ENCODE data around the gene IBA57. TPM values are rescaled to one million over a fixed set of nuclear protein-coding genes. Genes with fewer than 3 reads are reported as not detected.
"Not testable (repeated sequence)": the region's sequence is repeated elsewhere in the genome, so short reads cannot be mapped to it uniquely, and the experiment has no call there.

The IBA57 gene
- polyA plus RNA-seq, 1 donor = 9.2 TPM

- Histone ChIP-seq H3K36me3 (ENCODE audit: control insufficient read depth, insufficient read depth, low read length) (peaks cover 27% of the 10 kb centered on the region), H3K27me3 (ENCODE audit: control insufficient read depth, insufficient read depth, low read length) (peaks cover 4% of the 10 kb centered on the region), H3K4me3 (ENCODE audit: low read length) (no peak overlapping the region), H3K9me3 (ENCODE audit: control insufficient read depth, low read depth, low read length) (peaks cover 8% of the 10 kb centered on the region), H3K27ac (ENCODE audit: low read length) (no peak overlapping the region), H3K4me1 (ENCODE audit: control insufficient read depth, insufficient read depth, low read length) (peaks cover 3% of the 10 kb centered on the region)
- DNase-seq = no peak
- no CpG with 5 or more reads among the region's 23 CpGs for WGBS (ENCODE audit: insufficient coverage, low lambda C conversion rate)
These were observed 49.5 kb downstream of the IBA57 start for GRCh38 chr1:228214921-228215662.

GRCh38 chr1:228215663-228216116, 50.1 kb downstream of the IBA57 start:
- peaks cover 3% of the 10 kb centered on the region for H3K4me1 ChIP-seq (ENCODE audit: control insufficient read depth, insufficient read depth, low read length)
- no peak overlapping the region for H3K27ac ChIP-seq (ENCODE audit: low read length)
- H3K27me3 ChIP-seq (ENCODE audit: control insufficient read depth, insufficient read depth, low read length) = peaks cover 4% of the 10 kb centered on the region
- no CpG with 5 or more reads among the region's 13 CpGs for WGBS (ENCODE audit: insufficient coverage, low lambda C conversion rate)
- peaks cover 8% of the 10 kb centered on the region for H3K9me3 ChIP-seq (ENCODE audit: control insufficient read depth, low read depth, low read length)
- peaks cover 27% of the 10 kb centered on the region for H3K36me3 ChIP-seq (ENCODE audit: control insufficient read depth, insufficient read depth, low read length)
- H3K4me3 ChIP-seq (ENCODE audit: low read length) = no peak overlapping the region
- no peak for DNase-seq

GRCh38 chr1:228216371-228217320, 51.0 kb downstream of the IBA57 start:
- peaks cover 3% of the 10 kb centered on the region for H3K4me1 ChIP-seq (ENCODE audit: control insufficient read depth, insufficient read depth, low read length)
- no peak overlapping the region for H3K4me3 ChIP-seq (ENCODE audit: low read length)
- 80% methylated on average over 1 of the region's 53 CpGs for WGBS (ENCODE audit: insufficient coverage, low lambda C conversion rate)
- peaks cover 27% of the 10 kb centered on the region for H3K36me3 ChIP-seq (ENCODE audit: control insufficient read depth, insufficient read depth, low read length)
- H3K9me3 ChIP-seq (ENCODE audit: control insufficient read depth, low read depth, low read length) = peaks cover 6% of the 10 kb centered on the region
- H3K27me3 ChIP-seq (ENCODE audit: control insufficient read depth, insufficient read depth, low read length) = peaks cover 4% of the 10 kb centered on the region
- no peak overlapping the region for H3K27ac ChIP-seq (ENCODE audit: low read length)
- DNase-seq = no peak

- WGBS (ENCODE audit: insufficient coverage, low lambda C conversion rate) = 94% methylated on average over 6 of the region's 14 CpGs
- no peak overlapping the region for H3K27ac ChIP-seq (ENCODE audit: low read length)
- no peak overlapping the region for H3K4me3 ChIP-seq (ENCODE audit: low read length)
- no peaks in the 10 kb centered on the region for H3K9me3 ChIP-seq (ENCODE audit: control insufficient read depth, low read depth, low read length)
- DNase-seq = no peak
- H3K4me1 ChIP-seq (ENCODE audit: control insufficient read depth, insufficient read depth, low read length) = no peaks in the 10 kb centered on the region
- H3K36me3 ChIP-seq (ENCODE audit: control insufficient read depth, insufficient read depth, low read length) = peaks cover 27% of the 10 kb centered on the region
- no peaks in the 10 kb centered on the region for H3K27me3 ChIP-seq (ENCODE audit: control insufficient read depth, insufficient read depth, low read length)
These were observed 52.1 kb downstream of the IBA57 start for GRCh38 chr1:228217551-228218344.

- no peak for DNase-seq
- Histone ChIP-seq H3K27me3 (ENCODE audit: control insufficient read depth, insufficient read depth, low read length) (no peaks in the 10 kb centered on the region), H3K9me3 (ENCODE audit: control insufficient read depth, low read depth, low read length) (no peaks in the 10 kb centered on the region), H3K4me3 (ENCODE audit: low read length) (no peak overlapping the region), H3K4me1 (ENCODE audit: control insufficient read depth, insufficient read depth, low read length) (no peaks in the 10 kb centered on the region), H3K36me3 (ENCODE audit: control insufficient read depth, insufficient read depth, low read length) (peaks cover 27% of the 10 kb centered on the region), H3K27ac (ENCODE audit: low read length) (no peak overlapping the region)
- WGBS (ENCODE audit: insufficient coverage, low lambda C conversion rate) = no CpG with 5 or more reads among the region's 14 CpGs
These were observed 53.1 kb downstream of the IBA57 start for GRCh38 chr1:228218513-228219244.

- H3K4me3 ChIP-seq (ENCODE audit: low read length) = no peak overlapping the region
- H3K27ac ChIP-seq (ENCODE audit: low read length) = no peak overlapping the region
- WGBS (ENCODE audit: insufficient coverage, low lambda C conversion rate) = no CpG with 5 or more reads among the region's 16 CpGs
- H3K4me1 ChIP-seq (ENCODE audit: control insufficient read depth, insufficient read depth, low read length) = no peaks in the 10 kb centered on the region
- no peaks in the 10 kb centered on the region for H3K27me3 ChIP-seq (ENCODE audit: control insufficient read depth, insufficient read depth, low read length)
- no peak for DNase-seq
- peaks cover 7% of the 10 kb centered on the region for H3K9me3 ChIP-seq (ENCODE audit: control insufficient read depth, low read depth, low read length)
- peaks cover 30% of the 10 kb centered on the region for H3K36me3 ChIP-seq (ENCODE audit: control insufficient read depth, insufficient read depth, low read length)
These were observed 53.8 kb downstream of the IBA57 start for GRCh38 chr1:228219245-228219961.

GRCh38 chr1:228219962-228220780, 54.6 kb downstream of the IBA57 start:
- no peak for DNase-seq
- H3K4me3 ChIP-seq (ENCODE audit: low read length) = no peak overlapping the region
- peaks cover 13% of the 10 kb centered on the region for H3K9me3 ChIP-seq (ENCODE audit: control insufficient read depth, low read depth, low read length)
- H3K27ac ChIP-seq (ENCODE audit: low read length) = no peak overlapping the region
- H3K4me1 ChIP-seq (ENCODE audit: control insufficient read depth, insufficient read depth, low read length) = no peaks in the 10 kb centered on the region
- no peaks in the 10 kb centered on the region for H3K27me3 ChIP-seq (ENCODE audit: control insufficient read depth, insufficient read depth, low read length)
- H3K36me3 ChIP-seq (ENCODE audit: control insufficient read depth, insufficient read depth, low read length) = peaks cover 37% of the 10 kb centered on the region
- 92% methylated on average over 4 of the region's 28 CpGs for WGBS (ENCODE audit: insufficient coverage, low lambda C conversion rate)

- H3K4me3 ChIP-seq (ENCODE audit: low read length); H3K4me1 ChIP-seq (ENCODE audit: control insufficient read depth, insufficient read depth, low read length); DNase-seq; H3K27me3 ChIP-seq (ENCODE audit: control insufficient read depth, insufficient read depth, low read length); H3K27ac ChIP-seq (ENCODE audit: low read length): not testable (repeated sequence)
- Histone ChIP-seq H3K9me3 (ENCODE audit: control insufficient read depth, low read depth, low read length) (peaks cover 13% of the 10 kb centered on the region), H3K36me3 (ENCODE audit: control insufficient read depth, insufficient read depth, low read length) (peaks cover 35% of the 10 kb centered on the region)
- WGBS (ENCODE audit: insufficient coverage, low lambda C conversion rate) = no CpG with 5 or more reads among the region's 9 CpGs
These were observed 55.5 kb downstream of the IBA57 start for GRCh38 chr1:228221097-228221496.

GRCh38 chr1:228222548-228222947, 56.9 kb downstream of the IBA57 start:
- Histone ChIP-seq H3K4me3 (ENCODE audit: low read length) (no peak overlapping the region), H3K27me3 (ENCODE audit: control insufficient read depth, insufficient read depth, low read length) (no peaks in the 10 kb centered on the region), H3K36me3 (ENCODE audit: control insufficient read depth, insufficient read depth, low read length) (peaks cover 29% of the 10 kb centered on the region), H3K4me1 (ENCODE audit: control insufficient read depth, insufficient read depth, low read length) (no peaks in the 10 kb centered on the region), H3K9me3 (ENCODE audit: control insufficient read depth, low read depth, low read length) (peaks cover 13% of the 10 kb centered on the region), H3K27ac (ENCODE audit: low read length) (no peak overlapping the region)
- DNase-seq = no peak
- 80% methylated on average over 1 of the region's 11 CpGs for WGBS (ENCODE audit: insufficient coverage, low lambda C conversion rate)
